ENCODE measurements around the gene ADGB. TPM values are rescaled to one million over a fixed set of nuclear protein-coding genes. Genes with fewer than 3 reads are reported as not detected.

ADGB gene
- polyA plus RNA-seq, 4 donors: 0.46 to 1.1 (median 0.77) TPM

GRCh38 chr6:146859795-146860495 lies 261.2 kb downstream of the ADGB start:
- no peak for DNase-seq (ENCODE audit: low read depth in 4 of 4, low spot score in 2 of 4)

- DNase-seq (ENCODE audit: low read depth in 4 of 4, low spot score in 2 of 4): no peak
Measured at GRCh38 chr6:146860583-146860982, 261.8 kb downstream of the ADGB start.

GRCh38 chr6:146861029-146861563 lies 262.3 kb downstream of the ADGB start:
- no peak for DNase-seq (ENCODE audit: low read depth in 4 of 4, low spot score in 2 of 4)

GRCh38 chr6:146861716-146862115 lies 262.9 kb downstream of the ADGB start:
- DNase-seq (ENCODE audit: low read depth in 4 of 4, low spot score in 2 of 4): no peak

- DNase-seq (ENCODE audit: low read depth in 4 of 4, low spot score in 2 of 4): no peak
Measured at GRCh38 chr6:146862508-146862919, 263.7 kb downstream of the ADGB start.

GRCh38 chr6:146864300-146864699 lies 265.5 kb downstream of the ADGB start:
- DNase-seq (ENCODE audit: low read depth in 4 of 4, low spot score in 2 of 4): no peak

GRCh38 chr6:146864885-146865284 lies 266.1 kb downstream of the ADGB start:
- no peak for DNase-seq (ENCODE audit: low read depth in 4 of 4, low spot score in 2 of 4)

Other genes with a start within 250 kb of the ADGB start
- 10 to 100 TPM; 23.7 to 32.2 (median 27.9) TPM for gene RAB32, start 55.1 kb upstream of the ADGB start, polyA plus RNA-seq (ENCODE audit: insufficient read length in 4 of 4)